ENCODE results near the gene RBBP8NL. TPM values are rescaled to one million over a fixed set of nuclear protein-coding genes. Genes with fewer than 3 reads are reported as not detected.

The RBBP8NL gene
- total and polyA plus RNA-seq, 2 of the 8 experiments (the other 6 are each of a cell fraction or from before 2014, with no cell fraction given) = 0.43 to 0.48 TPM

DNA sequence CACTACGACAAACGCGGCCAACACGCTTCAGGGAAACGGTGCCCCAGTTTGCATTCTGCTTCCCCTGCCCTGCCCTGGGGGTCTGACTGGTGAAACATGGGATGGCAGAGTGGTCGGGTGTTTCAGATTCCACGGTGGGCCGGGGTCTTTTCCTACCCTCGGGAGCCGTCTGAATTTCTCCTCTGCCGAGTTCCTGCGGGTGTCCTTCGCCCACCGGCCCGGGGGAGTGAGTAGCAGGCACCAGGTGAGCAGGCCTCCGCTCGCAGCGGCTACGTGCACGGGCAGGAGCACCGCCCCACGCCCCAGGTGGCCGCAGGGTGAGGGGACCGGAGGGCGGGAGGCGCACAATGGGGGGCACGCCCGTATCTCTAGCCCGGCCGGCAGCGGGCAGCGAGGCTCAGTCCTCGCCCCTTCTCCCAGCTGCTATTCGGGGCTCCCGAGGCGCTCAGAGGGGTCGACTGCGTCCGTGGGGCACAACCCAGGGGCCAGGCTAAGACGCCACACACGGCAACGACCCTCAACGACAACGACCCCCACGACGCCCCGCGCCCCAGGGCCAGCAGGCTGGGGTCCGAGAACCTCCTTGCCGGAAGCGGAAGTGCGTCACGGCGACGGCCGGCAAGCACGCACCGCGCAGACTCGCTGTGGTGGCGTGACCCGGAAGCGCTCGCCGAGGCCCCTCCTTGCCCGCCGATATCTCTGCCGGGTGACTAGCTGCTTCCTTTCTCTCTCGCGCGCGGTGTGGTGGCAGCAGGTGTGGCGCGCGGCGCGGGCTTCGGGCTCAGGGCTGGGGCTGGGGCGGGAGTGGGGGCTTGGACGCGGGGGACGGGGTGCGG lies 40.7 kb downstream of the RBBP8NL start, which contains the start of gene RPS21 (continued):
- TF ChIP-seq, protein P1, sequence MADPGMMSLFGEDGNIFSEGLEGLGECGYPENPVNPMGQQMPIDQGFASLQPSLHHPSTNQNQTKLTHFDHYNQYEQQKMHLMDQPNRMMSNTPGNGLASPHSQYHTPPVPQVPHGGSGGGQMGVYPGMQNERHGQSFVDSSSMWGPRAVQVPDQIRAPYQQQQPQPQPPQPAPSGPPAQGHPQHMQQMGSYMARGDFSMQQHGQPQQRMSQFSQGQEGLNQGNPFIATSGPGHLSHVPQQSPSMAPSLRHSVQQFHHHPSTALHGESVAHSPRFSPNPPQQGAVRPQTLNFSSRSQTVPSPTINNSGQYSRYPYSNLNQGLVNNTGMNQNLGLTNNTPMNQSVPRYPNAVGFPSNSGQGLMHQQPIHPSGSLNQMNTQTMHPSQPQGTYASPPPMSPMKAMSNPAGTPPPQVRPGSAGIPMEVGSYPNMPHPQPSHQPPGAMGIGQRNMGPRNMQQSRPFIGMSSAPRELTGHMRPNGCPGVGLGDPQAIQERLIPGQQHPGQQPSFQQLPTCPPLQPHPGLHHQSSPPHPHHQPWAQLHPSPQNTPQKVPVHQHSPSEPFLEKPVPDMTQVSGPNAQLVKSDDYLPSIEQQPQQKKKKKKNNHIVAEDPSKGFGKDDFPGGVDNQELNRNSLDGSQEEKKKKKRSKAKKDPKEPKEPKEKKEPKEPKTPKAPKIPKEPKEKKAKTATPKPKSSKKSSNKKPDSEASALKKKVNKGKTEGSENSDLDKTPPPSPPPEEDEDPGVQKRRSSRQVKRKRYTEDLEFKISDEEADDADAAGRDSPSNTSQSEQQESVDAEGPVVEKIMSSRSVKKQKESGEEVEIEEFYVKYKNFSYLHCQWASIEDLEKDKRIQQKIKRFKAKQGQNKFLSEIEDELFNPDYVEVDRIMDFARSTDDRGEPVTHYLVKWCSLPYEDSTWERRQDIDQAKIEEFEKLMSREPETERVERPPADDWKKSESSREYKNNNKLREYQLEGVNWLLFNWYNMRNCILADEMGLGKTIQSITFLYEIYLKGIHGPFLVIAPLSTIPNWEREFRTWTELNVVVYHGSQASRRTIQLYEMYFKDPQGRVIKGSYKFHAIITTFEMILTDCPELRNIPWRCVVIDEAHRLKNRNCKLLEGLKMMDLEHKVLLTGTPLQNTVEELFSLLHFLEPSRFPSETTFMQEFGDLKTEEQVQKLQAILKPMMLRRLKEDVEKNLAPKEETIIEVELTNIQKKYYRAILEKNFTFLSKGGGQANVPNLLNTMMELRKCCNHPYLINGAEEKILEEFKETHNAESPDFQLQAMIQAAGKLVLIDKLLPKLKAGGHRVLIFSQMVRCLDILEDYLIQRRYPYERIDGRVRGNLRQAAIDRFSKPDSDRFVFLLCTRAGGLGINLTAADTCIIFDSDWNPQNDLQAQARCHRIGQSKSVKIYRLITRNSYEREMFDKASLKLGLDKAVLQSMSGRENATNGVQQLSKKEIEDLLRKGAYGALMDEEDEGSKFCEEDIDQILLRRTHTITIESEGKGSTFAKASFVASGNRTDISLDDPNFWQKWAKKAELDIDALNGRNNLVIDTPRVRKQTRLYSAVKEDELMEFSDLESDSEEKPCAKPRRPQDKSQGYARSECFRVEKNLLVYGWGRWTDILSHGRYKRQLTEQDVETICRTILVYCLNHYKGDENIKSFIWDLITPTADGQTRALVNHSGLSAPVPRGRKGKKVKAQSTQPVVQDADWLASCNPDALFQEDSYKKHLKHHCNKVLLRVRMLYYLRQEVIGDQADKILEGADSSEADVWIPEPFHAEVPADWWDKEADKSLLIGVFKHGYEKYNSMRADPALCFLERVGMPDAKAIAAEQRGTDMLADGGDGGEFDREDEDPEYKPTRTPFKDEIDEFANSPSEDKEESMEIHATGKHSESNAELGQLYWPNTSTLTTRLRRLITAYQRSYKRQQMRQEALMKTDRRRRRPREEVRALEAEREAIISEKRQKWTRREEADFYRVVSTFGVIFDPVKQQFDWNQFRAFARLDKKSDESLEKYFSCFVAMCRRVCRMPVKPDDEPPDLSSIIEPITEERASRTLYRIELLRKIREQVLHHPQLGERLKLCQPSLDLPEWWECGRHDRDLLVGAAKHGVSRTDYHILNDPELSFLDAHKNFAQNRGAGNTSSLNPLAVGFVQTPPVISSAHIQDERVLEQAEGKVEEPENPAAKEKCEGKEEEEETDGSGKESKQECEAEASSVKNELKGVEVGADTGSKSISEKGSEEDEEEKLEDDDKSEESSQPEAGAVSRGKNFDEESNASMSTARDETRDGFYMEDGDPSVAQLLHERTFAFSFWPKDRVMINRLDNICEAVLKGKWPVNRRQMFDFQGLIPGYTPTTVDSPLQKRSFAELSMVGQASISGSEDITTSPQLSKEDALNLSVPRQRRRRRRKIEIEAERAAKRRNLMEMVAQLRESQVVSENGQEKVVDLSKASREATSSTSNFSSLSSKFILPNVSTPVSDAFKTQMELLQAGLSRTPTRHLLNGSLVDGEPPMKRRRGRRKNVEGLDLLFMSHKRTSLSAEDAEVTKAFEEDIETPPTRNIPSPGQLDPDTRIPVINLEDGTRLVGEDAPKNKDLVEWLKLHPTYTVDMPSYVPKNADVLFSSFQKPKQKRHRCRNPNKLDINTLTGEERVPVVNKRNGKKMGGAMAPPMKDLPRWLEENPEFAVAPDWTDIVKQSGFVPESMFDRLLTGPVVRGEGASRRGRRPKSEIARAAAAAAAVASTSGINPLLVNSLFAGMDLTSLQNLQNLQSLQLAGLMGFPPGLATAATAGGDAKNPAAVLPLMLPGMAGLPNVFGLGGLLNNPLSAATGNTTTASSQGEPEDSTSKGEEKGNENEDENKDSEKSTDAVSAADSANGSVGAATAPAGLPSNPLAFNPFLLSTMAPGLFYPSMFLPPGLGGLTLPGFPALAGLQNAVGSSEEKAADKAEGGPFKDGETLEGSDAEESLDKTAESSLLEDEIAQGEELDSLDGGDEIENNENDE (IDR thresholded peaks at IDR 0.05; ENCODE audit: insufficient replicate concordance, low read length) = no peak
- TF ChIP-seq POU5F1 (IDR thresholded peaks at IDR 0.05; ENCODE audit: low read depth, low read length) (no peak), KDM4A (IDR thresholded peaks at IDR 0.05; ENCODE audit: low read depth, low read length, severe bottlenecking) (peak; percentile 26), HDAC6 (IDR thresholded peaks at IDR 0.05; ENCODE audit: low read depth, low read length) (no peak), NRF1 (IDR thresholded peaks at IDR 0.05; ENCODE audit: low read depth, low read length) (peak; percentile 55)

Measured in H1 (cell line).